Upper lobe of left lung (tissue), 6 donors: ENCODE measurements around the gene FAM181A. TPM values are rescaled to one million over a fixed set of nuclear protein-coding genes. Genes with fewer than 3 reads are reported as not detected.

Experiments used
- ATAC-seq, 2 donors: fragments of 200-7000 bp; cut with Tn5 transposase; one replicate each; pipeline ENCODE4 v1.9.1; 2022; ENCODE audit warnings: mild to moderate bottlenecking in 2 of 2, moderate library complexity in 2 of 2; ENCODE audit not compliant: low FRiP score in 2 of 2
- DNase-seq, 2 donors: peaks; one replicate each; pipeline ENCODE4 v3.0.0-alpha.2; 2019 to 2020
- H3K27ac ChIP-seq, 4 donors: fragments of 200-600 bp; sonication (generic); one replicate each; pipeline ENCODE4 v1.5.1; 2016 to 2019
- H3K27me3 ChIP-seq, 4 donors: fragments of 200-600 bp; sonication (generic); one replicate each; pipeline ENCODE4 v1.5.1; 2017 to 2019
- H3K36me3 ChIP-seq, 4 donors: fragments of 200-600 bp; sonication (generic); one replicate each; pipeline ENCODE4 v1.5.1; 2016 to 2019
- H3K4me1 ChIP-seq, 4 donors: fragments of 200-600 bp; sonication (generic); one replicate each; pipeline ENCODE4 v1.5.1; 2018 to 2019
- H3K4me3 ChIP-seq, 4 donors: fragments of 200-600 bp; sonication (generic); one replicate each; pipeline ENCODE4 v1.5.1; 2017 to 2019; ENCODE audit warnings: mild to moderate bottlenecking in 2 of 4, moderate library complexity in 1 of 4
- H3K9me3 ChIP-seq, 4 donors: fragments of 200-600 bp; sonication (generic); one replicate each; pipeline ENCODE4 v1.5.1; 2018 to 2019
- EP300 ChIP-seq, 4 donors: sonication (generic); formaldehyde crosslinking; IDR thresholded peaks; one replicate each; pipeline ENCODE4 v1.5.1; 2017; ENCODE audit warnings: antibody characterized with exemption in 4 of 4, control low read depth in 2 of 4
- POLR2A ChIP-seq, 4 donors: fragments of 450-650 bp; IDR thresholded peaks; one replicate each; pipeline ENCODE4 v1.5.1; 2016 to 2017; ENCODE audit warnings: antibody characterized with exemption in 4 of 4, mild to moderate bottlenecking in 2 of 4
- POLR2AphosphoS5 ChIP-seq, 2 donors: sonication (generic); formaldehyde crosslinking; IDR thresholded peaks; one replicate each; pipeline ENCODE4 v1.5.1; 2017; ENCODE audit warnings: antibody characterized with exemption in 2 of 2
- WGBS, 2 donors: methylation state at CpG; one replicate each; pipeline ENCODE4 v1.1.5; 2017 to 2018; 5-methylcytosine and 5-hydroxymethylcytosine counted together
- total RNA-seq, 6 donors: library from RNA; depleted of rRNA in 4 of 6; stranded (reverse); fragments of >200 nt in 4 of 6; gene quantifications; one replicate each; pipeline versions ENCODE4 v1.1.0 to v1.2.1, GENCODE V29; 2016 to 2021
- TF ChIP-seq, protein P1 (sequence below), 6 experiments: fragments of 450-650 bp in 4 of 6; fragments of 200-600 bp in 2 of 6; sonication (generic) in 2 of 6; IDR thresholded peaks; one replicate each; pipeline ENCODE4 v1.5.1; 2016 to 2019; ENCODE audit warnings: antibody characterized with exemption in 6 of 6
- donor health status: DM: no; HTN: no; CAD: no; lungs with moderate emphysema.
- donor health status: DM: no; HTN: yes; CAD: no; lungs with severe emphysema.

The FAM181A gene
- total RNA-seq, 6 donors from 2014 or later = 1.6 to 13.4 (median 1.9) TPM; not detected in 2

DNA sequence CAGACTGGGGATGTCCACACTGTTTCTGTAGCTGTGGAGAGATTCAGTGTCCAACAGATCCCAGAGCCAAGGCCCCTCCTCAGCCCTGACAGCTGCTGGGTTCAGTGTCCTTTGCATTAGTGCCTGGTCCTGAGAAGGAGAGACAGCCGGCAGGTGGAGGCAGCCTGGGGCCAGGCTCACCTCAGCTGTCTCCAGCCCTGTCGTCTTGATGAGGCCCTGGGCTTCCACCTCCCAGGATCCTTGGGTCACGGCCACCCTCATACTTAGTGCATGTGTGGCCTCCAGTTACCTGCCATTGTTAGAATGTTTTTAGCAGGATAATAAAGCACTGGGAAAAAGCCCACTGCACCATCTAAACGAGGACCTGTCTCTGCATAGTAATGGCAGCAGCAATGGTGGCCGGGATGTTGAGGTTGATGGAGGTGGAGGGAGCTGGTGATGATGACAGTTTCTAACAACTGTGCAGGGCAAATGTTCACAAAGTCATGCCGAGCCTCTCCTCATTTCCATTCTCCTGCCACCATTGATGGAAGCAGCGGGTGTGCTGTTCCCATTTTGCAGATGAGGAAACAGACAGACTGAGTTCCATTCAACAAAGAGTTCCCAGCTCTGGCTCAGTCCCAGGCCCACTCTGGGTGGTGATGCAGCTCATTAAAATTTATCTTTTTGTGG is 31.6 kb downstream of the FAM181A start:
- H3K27ac ChIP-seq = peak overlapping the region in 2 of 4 donors; percentile 16 to 60

DNA sequence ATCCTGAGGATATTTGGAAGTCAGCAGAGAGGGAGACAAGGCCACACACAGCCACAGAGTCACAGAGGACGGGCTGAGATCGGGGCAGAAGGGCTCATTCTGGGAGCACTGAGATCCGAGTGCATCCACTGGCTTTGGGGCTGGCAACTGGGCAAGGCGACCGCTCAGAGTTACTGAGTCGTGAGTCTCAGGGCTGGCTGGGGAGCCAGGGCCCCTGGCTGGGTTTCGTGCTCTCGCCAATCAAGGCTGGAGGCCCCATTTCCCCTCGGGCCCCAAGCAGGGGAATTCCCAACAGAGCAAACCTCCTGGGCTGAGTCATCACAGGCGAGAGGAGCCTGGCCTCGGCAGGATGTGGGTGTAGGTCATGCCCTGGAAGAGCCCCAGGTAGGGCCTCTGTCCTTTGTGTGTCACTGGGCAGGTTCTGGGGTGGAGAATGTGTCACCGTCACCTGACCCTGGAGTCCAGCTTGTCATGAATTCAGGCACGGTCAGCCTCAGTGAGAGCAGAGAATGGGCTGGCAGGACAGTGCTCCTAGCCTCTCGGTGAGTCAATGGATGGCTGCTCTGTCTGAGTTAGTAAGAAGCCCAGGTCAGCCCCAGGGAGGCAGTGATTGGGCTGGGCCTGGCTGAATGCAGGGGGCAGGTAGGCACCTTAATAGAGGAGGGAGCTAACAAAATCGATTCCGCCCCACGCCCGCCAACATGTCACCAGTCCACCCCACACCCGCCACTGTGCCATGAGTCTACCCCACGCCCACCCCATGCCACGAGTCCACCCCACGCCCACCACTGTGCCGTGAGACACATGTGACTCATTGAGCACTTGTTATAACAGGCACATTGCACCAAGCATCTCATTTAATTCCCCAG is 32.3 kb downstream of the FAM181A start:
- H3K9me3 ChIP-seq = no peaks in the 10 kb centered on the region
- no peak overlapping the region for H3K4me3 ChIP-seq
- TF ChIP-seq POLR2AphosphoS5 (IDR thresholded peaks at IDR 0.05) = peak in 1 of 2 donors; percentile 36
- TF ChIP-seq EP300 (IDR thresholded peaks at IDR 0.05) = no peak
- DNase-seq (peak in 1 of 2 donors; percentile 82), ATAC-seq (peak; percentile 30 to 75)
- H3K27ac ChIP-seq = peak overlapping the region in 2 of 4 donors; percentile 16 to 60
- 54 to 80% methylated on average over 10 to 23 of the region's 23 CpGs for WGBS, 2 donors
- H3K4me1 ChIP-seq = peaks cover 5 to 36% (median 35%) of the 10 kb centered on the region in 4 donors
- no peaks in the 10 kb centered on the region for H3K36me3 ChIP-seq
- H3K27me3 ChIP-seq = no peaks in the 10 kb centered on the region

More for the DNA sequence above, 31.6 kb downstream of the FAM181A start:
- ATAC-seq (no peak), DNase-seq (no peak)
- H3K9me3 ChIP-seq = no peaks in the 10 kb centered on the region
- TF ChIP-seq POLR2A (IDR thresholded peaks at IDR 0.05) = no peak
- TF ChIP-seq, protein P1, sequence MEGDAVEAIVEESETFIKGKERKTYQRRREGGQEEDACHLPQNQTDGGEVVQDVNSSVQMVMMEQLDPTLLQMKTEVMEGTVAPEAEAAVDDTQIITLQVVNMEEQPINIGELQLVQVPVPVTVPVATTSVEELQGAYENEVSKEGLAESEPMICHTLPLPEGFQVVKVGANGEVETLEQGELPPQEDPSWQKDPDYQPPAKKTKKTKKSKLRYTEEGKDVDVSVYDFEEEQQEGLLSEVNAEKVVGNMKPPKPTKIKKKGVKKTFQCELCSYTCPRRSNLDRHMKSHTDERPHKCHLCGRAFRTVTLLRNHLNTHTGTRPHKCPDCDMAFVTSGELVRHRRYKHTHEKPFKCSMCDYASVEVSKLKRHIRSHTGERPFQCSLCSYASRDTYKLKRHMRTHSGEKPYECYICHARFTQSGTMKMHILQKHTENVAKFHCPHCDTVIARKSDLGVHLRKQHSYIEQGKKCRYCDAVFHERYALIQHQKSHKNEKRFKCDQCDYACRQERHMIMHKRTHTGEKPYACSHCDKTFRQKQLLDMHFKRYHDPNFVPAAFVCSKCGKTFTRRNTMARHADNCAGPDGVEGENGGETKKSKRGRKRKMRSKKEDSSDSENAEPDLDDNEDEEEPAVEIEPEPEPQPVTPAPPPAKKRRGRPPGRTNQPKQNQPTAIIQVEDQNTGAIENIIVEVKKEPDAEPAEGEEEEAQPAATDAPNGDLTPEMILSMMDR (IDR thresholded peaks at IDR 0.05) = no peak
- 80 to 91% methylated on average over 7 of the region's 7 CpGs for WGBS, 2 donors
- H3K4me3 ChIP-seq = no peak overlapping the region
- H3K27me3 ChIP-seq = no peaks in the 10 kb centered on the region
- H3K36me3 ChIP-seq = no peaks in the 10 kb centered on the region
- peaks cover 5 to 36% (median 35%) of the 10 kb centered on the region in 4 donors for H3K4me1 ChIP-seq

DNA sequence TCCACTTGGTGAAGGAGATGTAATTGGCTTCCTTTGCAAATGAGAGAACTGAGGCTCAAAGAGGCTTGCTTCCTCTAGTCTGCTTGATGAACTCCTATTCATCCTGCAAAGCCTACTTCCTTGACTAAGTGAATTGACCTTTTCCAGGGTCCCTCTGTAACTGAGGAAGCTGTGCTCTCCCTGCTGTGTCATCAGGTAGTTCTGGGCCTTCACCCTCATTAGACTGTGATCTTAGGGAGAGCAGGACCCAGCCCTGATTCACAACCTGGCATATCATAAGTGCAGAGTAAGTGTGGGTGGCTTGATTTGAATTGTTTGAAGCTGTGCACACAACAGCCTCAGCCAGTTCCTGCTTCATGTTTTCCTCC is 32.9 kb downstream of the FAM181A start:
- TF ChIP-seq EP300 (IDR thresholded peaks at IDR 0.05) (no peak), POLR2AphosphoS5 (IDR thresholded peaks at IDR 0.05) (no peak), POLR2A (IDR thresholded peaks at IDR 0.05) (no peak)
- TF ChIP-seq, protein P1 (IDR thresholded peaks at IDR 0.05) = no peak
- Histone ChIP-seq H3K27me3 (no peaks in the 10 kb centered on the region), H3K9me3 (no peaks in the 10 kb centered on the region), H3K36me3 (no peaks in the 10 kb centered on the region), H3K4me3 (no peak overlapping the region), H3K27ac (peak overlapping the region in 1 of 4 donors; percentile 60), H3K4me1 (peaks cover 5 to 35% (median 32%) of the 10 kb centered on the region in 4 donors)
- DNase-seq (no peak), ATAC-seq (no peak)

DNA sequence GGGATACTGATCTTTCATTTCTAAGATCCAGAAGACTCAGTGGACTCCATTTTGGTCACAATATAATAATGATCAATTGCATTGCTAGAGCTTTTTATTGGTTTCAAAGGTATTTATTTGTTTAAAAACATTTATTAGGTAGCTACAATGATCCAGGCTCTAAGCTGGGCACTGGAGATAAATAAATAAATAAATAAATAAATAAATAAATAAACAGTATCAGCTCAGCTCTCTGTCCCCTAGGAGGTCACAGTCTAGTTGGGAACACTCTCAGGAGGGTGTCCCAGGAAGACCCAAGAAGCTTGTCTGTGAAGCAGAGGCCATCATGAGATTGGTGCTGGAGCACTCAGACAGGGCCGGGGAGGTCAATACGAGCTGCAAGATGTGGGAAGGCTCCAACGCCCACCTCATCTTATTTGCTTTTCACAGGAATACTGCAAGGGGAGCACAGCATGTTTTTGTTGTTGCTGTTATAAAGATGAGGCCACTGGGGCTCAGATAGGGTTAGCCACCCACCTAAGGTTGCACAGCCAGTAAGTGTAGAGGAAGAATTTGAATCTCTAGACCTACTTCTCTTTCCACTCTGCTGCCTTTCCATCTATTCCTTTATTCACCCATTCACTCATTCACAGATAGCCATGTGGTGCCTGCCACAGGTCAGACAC is 33.8 kb downstream of the FAM181A start:
- Histone ChIP-seq H3K4me3 (no peak overlapping the region), H3K36me3 (no peaks in the 10 kb centered on the region), H3K27ac (no peak overlapping the region), H3K9me3 (no peaks in the 10 kb centered on the region), H3K4me1 (peaks cover 0 to 31% (median 25%) of the 10 kb centered on the region in 4 donors), H3K27me3 (no peaks in the 10 kb centered on the region)
- no peak for DNase-seq
- ATAC-seq = no peak
- TF ChIP-seq EP300 (IDR thresholded peaks at IDR 0.05) (no peak), POLR2AphosphoS5 (IDR thresholded peaks at IDR 0.05) (no peak), POLR2A (IDR thresholded peaks at IDR 0.05) (no peak)
- TF ChIP-seq, protein P1 (IDR thresholded peaks at IDR 0.05) = no peak
- 78 to 94% methylated on average over 3 of the region's 3 CpGs for WGBS, 2 donors

DNA sequence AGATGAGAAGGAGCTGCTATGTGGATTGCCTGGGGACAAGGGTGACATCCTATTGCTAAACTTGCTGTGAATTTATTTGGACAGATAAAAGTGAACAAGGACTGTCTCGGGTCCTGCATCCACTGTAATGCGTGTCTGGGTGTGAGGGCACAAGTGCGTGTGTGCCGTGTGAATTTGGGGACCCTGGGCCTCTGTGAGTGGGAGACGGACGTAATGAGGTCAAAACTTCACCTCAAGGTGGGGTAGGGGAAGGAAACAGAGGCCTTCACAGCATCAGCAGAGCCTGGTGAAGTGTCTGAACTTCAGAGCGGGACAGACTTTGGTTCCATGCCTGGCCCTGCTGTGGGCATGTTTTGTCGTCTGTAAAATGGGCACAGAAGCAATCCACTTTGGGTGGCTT is 34.5 kb downstream of the FAM181A start:
- TF ChIP-seq POLR2A (IDR thresholded peaks at IDR 0.05) (no peak), POLR2AphosphoS5 (IDR thresholded peaks at IDR 0.05) (no peak), EP300 (IDR thresholded peaks at IDR 0.05) (no peak)
- TF ChIP-seq, protein P1 (IDR thresholded peaks at IDR 0.05) = no peak
- 90 to 93% methylated on average over 8 of the region's 8 CpGs for WGBS, 2 donors
- Histone ChIP-seq H3K4me3 (no peak overlapping the region), H3K36me3 (no peaks in the 10 kb centered on the region), H3K27me3 (no peaks in the 10 kb centered on the region), H3K9me3 (no peaks in the 10 kb centered on the region), H3K4me1 (peaks cover 0 to 24% (median 17%) of the 10 kb centered on the region in 4 donors), H3K27ac (no peak overlapping the region)
- DNase-seq = no peak
- no peak for ATAC-seq
